HCT116 (cell line): ENCODE data around the gene UMPS. TPM values are rescaled to one million over a fixed set of nuclear protein-coding genes. Genes with fewer than 3 reads are reported as not detected.

ENCODE experiments used
- ATAC-seq: fragments of 200-7000 bp; cut with Tn5 transposase; 2 replicates; pipeline ENCODE4 v1.9.1; 2020; ENCODE audit warnings: mild to moderate bottlenecking, moderate library complexity
- BruUV-seq: library from RNA; stranded (reverse); fragments of 400-500 nt; replicated peaks from 2 replicates; lab custom pipeline; 2021; lab: Mats Ljungman, UMichigan
- CTCF ChIA-PET: fragments of 300-600 bp; sonication (Branson Sonifier 250); formaldehyde crosslinking; loops from one replicate; lab custom pipeline; 2021; ENCODE audit warnings: antibody characterized with exemption; lab: Charles Lee
- POLR2A ChIA-PET: fragments of 300-600, 350-600 bp; sonication (Branson Sonifier 250); formaldehyde crosslinking; loops from one replicate; lab custom pipeline; 2021; ENCODE audit warnings: antibody characterized with exemption; lab: Charles Lee
- RAD21 ChIA-PET, 2 experiments: fragments of 300-600 bp; sonication (Branson Sonifier 250); formaldehyde crosslinking; loops; one replicate each; lab custom pipeline; 2023; ENCODE audit warnings: low total read pairs in 2 of 2; ENCODE audit not compliant: uncharacterized antibody in 2 of 2, unreplicated experiment in 2 of 2, low non-redundant PET in 1 of 2; lab: Charles Lee
- DNase-seq: peaks from one replicate; pipeline ENCODE4 v3.0.0-alpha.2; 2010; ENCODE audit warnings: low read depth, low spot score
- H2AFZ ChIP-seq: fragments of 200-600 bp; shearing (Covaris generic), sonication (generic); 2 replicates; pipeline ENCODE4 v1.6.1; 2017; ENCODE audit warnings: low read depth, mixed run types, mixed read lengths, antibody characterized with exemption, low read length; ENCODE audit not compliant: poor library complexity, severe bottlenecking
- H3K27ac ChIP-seq: 2 replicates; pipeline ENCODE4 v1.5.1; 2012; ENCODE audit warnings: low read depth, low read length
- H3K27me3 ChIP-seq: fragments of 200-600 bp; sonication (generic); 2 replicates; pipeline ENCODE4 v1.6.1; 2016; ENCODE audit warnings: mixed run types, low read length, mixed read lengths; ENCODE audit not compliant: insufficient read depth
- H3K36me3 ChIP-seq, 2 experiments: fragments of 200-500 bp in 1 of 2; fragments of 200-600 bp in 1 of 2; sonication (Bioruptor generic) in 1 of 2; sonication (generic) in 1 of 2; 2 replicates each; pipeline versions ENCODE4 v1.5.1 to v1.6.1; 2014 to 2016; ENCODE audit warnings: low read length in 2 of 2, inconsistent platforms in 1 of 2, mixed read lengths in 1 of 2, mixed run types in 1 of 2; ENCODE audit not compliant: insufficient read depth in 2 of 2, control insufficient read depth in 1 of 2
- H3K4me1 ChIP-seq, 2 experiments: fragments of 200-600 bp in 1 of 2; sonication (generic) in 1 of 2; 2 replicates each; pipeline versions ENCODE4 v1.5.1 to v1.6.1; 2012 to 2017; ENCODE audit warnings: low read length in 2 of 2, inconsistent platforms in 1 of 2, mild to moderate bottlenecking in 1 of 2, mixed read lengths in 1 of 2, mixed run types in 1 of 2, moderate library complexity in 1 of 2; ENCODE audit not compliant: insufficient read depth in 2 of 2, control insufficient read depth in 1 of 2
- H3K4me2 ChIP-seq: fragments of 200-600 bp; sonication (generic); 2 replicates; pipeline ENCODE4 v1.6.1; 2017; ENCODE audit warnings: mixed run types, low read length, mixed read lengths
- H3K4me3 ChIP-seq, 2 experiments: fragments of 200-600 bp in 1 of 2; sonication (generic) in 1 of 2; replicated peaks in 1 of 2; 2 replicates each; pipeline ENCODE4 v1.5.1; 2011 to 2016; ENCODE audit warnings: low read length in 2 of 2, control low read depth in 1 of 2, low read depth in 1 of 2, mild to moderate bottlenecking in 1 of 2, mixed read lengths in 1 of 2, mixed run types in 1 of 2
- H3K79me2 ChIP-seq: fragments of 200-600 bp; sonication (generic); 2 replicates; pipeline ENCODE4 v1.6.1; 2017; ENCODE audit warnings: mild to moderate bottlenecking, mixed run types, low read length, moderate library complexity, mixed read lengths; ENCODE audit not compliant: insufficient read depth
- H3K9ac ChIP-seq: fragments of 200-600 bp; sonication (generic); 2 replicates; pipeline ENCODE4 v1.6.1; 2016; ENCODE audit warnings: low read length, mixed read lengths
- H3K9me2 ChIP-seq: fragments of 200-600 bp; sonication (generic), shearing (Covaris generic); 2 replicates; pipeline ENCODE4 v1.6.1; 2017; ENCODE audit warnings: mixed run types, mild to moderate bottlenecking, moderate library complexity; ENCODE audit not compliant: insufficient read depth
- H3K9me3 ChIP-seq, 2 experiments: fragments of 200-500 bp in 1 of 2; fragments of 200-600 bp in 1 of 2; sonication (Bioruptor generic) in 1 of 2; sonication (generic) in 1 of 2; 2 replicates each; pipeline ENCODE4 v1.6.1; 2014 to 2017; ENCODE audit warnings: low read length in 2 of 2, mixed read lengths in 2 of 2, inconsistent platforms in 1 of 2, low read depth in 1 of 2, mild to moderate bottlenecking in 1 of 2, mixed run types in 1 of 2, moderate library complexity in 1 of 2; ENCODE audit not compliant: control insufficient read depth in 1 of 2, insufficient read depth in 1 of 2
- H4K20me1 ChIP-seq: fragments of 200-600 bp; sonication (generic), shearing (Covaris generic); 2 replicates; pipeline ENCODE4 v1.6.1; 2017; ENCODE audit warnings: mixed run types, mild to moderate bottlenecking, moderate library complexity; ENCODE audit not compliant: insufficient read depth
- ATF3 ChIP-seq: IDR thresholded peaks from 2 replicates; pipeline ENCODE4 v1.6.1; 2012
- CBX3 ChIP-seq: IDR thresholded peaks from 2 replicates; pipeline ENCODE4 v1.6.1; 2012; ENCODE audit warnings: low read depth
- CTCF ChIP-seq, 3 experiments: fragments of 200-600 bp in 1 of 3; sonication (generic) in 1 of 3; IDR thresholded peaks in 2 of 3; conservative IDR thresholded peaks in 1 of 3; 2 replicates each; pipeline ENCODE4 v1.5.1; 2012 to 2017; ENCODE audit warnings: low read depth in 2 of 3, low read length in 2 of 3, antibody characterized with exemption in 1 of 3, borderline replicate concordance in 1 of 3, control low read depth in 1 of 3, mild to moderate bottlenecking in 1 of 3, mixed read lengths in 1 of 3, mixed run types in 1 of 3, moderate library complexity in 1 of 3; ENCODE audit not compliant: insufficient read depth in 1 of 3
- EGR1 ChIP-seq: IDR thresholded peaks from 2 replicates; pipeline ENCODE4 v1.6.1; 2012; ENCODE audit warnings: low read depth
- FOSL1 ChIP-seq: IDR thresholded peaks from 2 replicates; pipeline ENCODE4 v1.6.1; 2012; ENCODE audit warnings: low read depth
- MAX ChIP-seq: IDR thresholded peaks from 2 replicates; pipeline ENCODE4 v1.6.1; 2012
- POLR2A ChIP-seq: IDR thresholded peaks from 2 replicates; pipeline ENCODE4 v1.7.0; 2011; ENCODE audit warnings: borderline replicate concordance; ENCODE audit not compliant: insufficient read depth, insufficient read length; ENCODE audit errors: extremely low read depth
- REST ChIP-seq: IDR thresholded peaks from 2 replicates; pipeline ENCODE4 v1.6.1; 2012; ENCODE audit warnings: low read depth
- SIN3A ChIP-seq: IDR thresholded peaks from 2 replicates; pipeline ENCODE4 v1.6.1; 2012; ENCODE audit warnings: low read depth
- SP1 ChIP-seq: IDR thresholded peaks from 2 replicates; pipeline ENCODE4 v1.6.1; 2012; ENCODE audit warnings: low read depth
- SRF ChIP-seq: IDR thresholded peaks from 2 replicates; pipeline ENCODE4 v1.6.1; 2012; ENCODE audit warnings: low read depth
- YY1 ChIP-seq: IDR thresholded peaks from 2 replicates; pipeline ENCODE4 v1.6.1; 2011; ENCODE audit warnings: low read length, low read depth, moderate library complexity, mild to moderate bottlenecking; ENCODE audit not compliant: insufficient replicate concordance; ENCODE audit errors: extremely low read depth
- ZBTB33 ChIP-seq: IDR thresholded peaks from 2 replicates; pipeline ENCODE4 v1.6.1; 2011; ENCODE audit warnings: mild to moderate bottlenecking, low read length, moderate library complexity; ENCODE audit not compliant: insufficient replicate concordance; ENCODE audit errors: extremely low read depth
- ZNF274 ChIP-seq: fragments of 200-500 bp; sonication (Bioruptor generic); IDR thresholded peaks from 2 replicates; pipeline ENCODE4 v1.6.1; 2014; ENCODE audit warnings: mild to moderate bottlenecking, low read depth, low read length, inconsistent platforms
- intact Hi-C: fragments of 100-400 bp; cut with micrococcal nuclease; formaldehyde crosslinking; loops from 2 replicates; pipeline ENCODE4 v1.10.0; 2022
- total RNA-seq: library from RNA; stranded (reverse); gene quantifications from one replicate; pipeline ENCODE4 v1.2.1, GENCODE V29; 2021; ENCODE audit not compliant: unreplicated experiment

UMPS gene
- total RNA-seq, 1 experiment from 2014 or later: 41.3 TPM

- Histone ChIP-seq H3K4me1 (no peaks in the 10 kb centered on the region), H3K27ac (no peak overlapping the region), H2AFZ (no peak overlapping the region), H4K20me1 (no peaks in the 10 kb centered on the region), H3K4me3 (no peak overlapping the region), H3K4me2 (no peak overlapping the region), H3K9me3 (no peaks in the 10 kb centered on the region), H3K79me2 (no peaks in the 10 kb centered on the region), H3K36me3 (no peaks in the 10 kb centered on the region), H3K27me3 (peaks cover 18% of the 10 kb centered on the region; the same call in 1 of the 2 replicates), H3K9me2 (no peaks in the 10 kb centered on the region), H3K9ac (no peak overlapping the region)
- RAD21 ChIA-PET: no interaction called here
- no peak for ATAC-seq
- CTCF ChIA-PET: interaction anchor here (0.8 to 1.0 kb wide), 2 partner anchors 10 to 12 kb away, joined by 3 read pairs; no protein-coding TSS in a partner anchor
- intact Hi-C loops: no loop called here
- TF ChIP-seq ATF3: no peak
- no peak for TF ChIP-seq MAX
- no peak for TF ChIP-seq YY1
- no peak for TF ChIP-seq ZBTB33
- no peak for TF ChIP-seq REST
- TF ChIP-seq POLR2A: no peak
- no peak for TF ChIP-seq EGR1
- TF ChIP-seq SP1: no peak
- TF ChIP-seq SRF: no peak
- TF ChIP-seq ZNF274: no peak
- TF ChIP-seq FOSL1: no peak
- TF ChIP-seq CBX3: no peak
- TF ChIP-seq CTCF (IDR thresholded peaks at IDR 0.05 in 2 of 3, conservative IDR thresholded peaks at IDR 0.05 in 1 of 3; ENCODE audit: borderline replicate concordance in 1 of 3, insufficient read depth in 1 of 3, low read depth in 2 of 3, low read length in 2 of 3): no peak
- TF ChIP-seq SIN3A: no peak
- POLR2A ChIA-PET: no interaction called here
- DNase-seq: no peak
- BruUV-seq: no TSS peak
Measured at GRCh38 chr3:124699051-124699450, 31.2 kb upstream of the UMPS start.
